GM12878 (cell line): ENCODE data around the gene UHRF1. TPM values are rescaled to one million over a fixed set of nuclear protein-coding genes. Genes with fewer than 3 reads are reported as not detected.

Source experiments
- ATAC-seq: fragments of 200-7000 bp; cut with Tn5 transposase; 3 replicates; pipeline ENCODE4 v1.9.1; 2020; ENCODE audit warnings: mild to moderate bottlenecking, moderate library complexity
- BruUV-seq: library from RNA; stranded (reverse); fragments of 400-500 nt; replicated peaks from 2 replicates; lab custom pipeline; 2021; lab: Mats Ljungman, UMichigan
- CTCF ChIA-PET: fragments of 300-600 bp; sonication (Branson Sonifier 250); formaldehyde crosslinking; extraction: SDS; loops from one replicate; lab custom pipeline; 2021; ENCODE audit warnings: inconsistent platforms; lab: Yijun Ruan, JAX
- POLR2A ChIA-PET: fragments of 350-600 bp; formaldehyde crosslinking; extraction: SDS; loops from one replicate; lab custom pipeline; 2021; ENCODE audit warnings: inconsistent platforms; lab: Charles Lee
- RAD21 ChIA-PET: fragments of 300-600 bp; sonication (Branson Sonifier 250); formaldehyde crosslinking; loops from one replicate; lab custom pipeline; 2023; ENCODE audit warnings: antibody characterized with exemption; ENCODE audit not compliant: unreplicated experiment; lab: Charles Lee
- SMC1A ChIA-PET: fragments of 300-600 bp; sonication (Branson Sonifier 250); formaldehyde crosslinking; loops from one replicate; lab custom pipeline; 2023; ENCODE audit not compliant: unreplicated experiment, uncharacterized antibody; lab: Charles Lee
- DNase-seq: peaks from one replicate; pipeline ENCODE4 v3.0.0-alpha.2; 2011; ENCODE audit warnings: low read depth, low spot score
- FAIRE-seq: peaks from 3 replicates; lab custom pipeline; 2011; peaks lifted over from hg19 to GRCh38; lab: Jason Lieb, UNC
- H2AFZ ChIP-seq: 2 replicates; pipeline ENCODE4 v1.6.0; 2011; ENCODE audit warnings: low read depth, low read length, control low read depth; ENCODE audit not compliant: control insufficient read depth
- H3K27ac ChIP-seq: 2 replicates; pipeline ENCODE4 v1.5.1; 2011; ENCODE audit warnings: control low read depth; ENCODE audit not compliant: control insufficient read depth, insufficient read depth
- H3K27me3 ChIP-seq, 2 experiments: replicated peaks in 1 of 2; 2 replicates each; pipeline versions ENCODE4 v1.6.0 to v1.6.1; 2011; ENCODE audit warnings: low read length in 1 of 2; ENCODE audit not compliant: control insufficient read depth in 2 of 2, insufficient read depth in 2 of 2
- H3K36me3 ChIP-seq, 2 experiments: 2 replicates each; pipeline ENCODE4 v1.5.1; 2011; ENCODE audit warnings: low read length in 1 of 2; ENCODE audit not compliant: control insufficient read depth in 2 of 2, insufficient read depth in 2 of 2
- H3K4me1 ChIP-seq: 2 replicates; pipeline ENCODE4 v1.6.1; 2011; ENCODE audit warnings: mild to moderate bottlenecking, low read length, moderate library complexity, mixed read lengths; ENCODE audit not compliant: control insufficient read depth, insufficient read depth
- H3K4me2 ChIP-seq: 2 replicates; pipeline ENCODE4 v1.6.0; 2011; ENCODE audit warnings: control low read depth; ENCODE audit not compliant: control insufficient read depth, insufficient read depth
- H3K4me3 ChIP-seq: fragments of 200-600 bp; sonication (generic); 2 replicates; pipeline ENCODE4 v1.5.1; 2016
- H3K79me2 ChIP-seq: 2 replicates; pipeline ENCODE4 v1.6.0; 2011; ENCODE audit warnings: low read length; ENCODE audit not compliant: control insufficient read depth, insufficient read depth
- H3K9ac ChIP-seq: 2 replicates; pipeline ENCODE4 v1.8.0; 2011; ENCODE audit warnings: low read length, control low read depth, mixed read lengths; ENCODE audit not compliant: control insufficient read depth, insufficient read depth
- H3K9me3 ChIP-seq: replicated peaks from 3 replicates; pipeline ENCODE4 v1.5.1; 2011; ENCODE audit warnings: mild to moderate bottlenecking, low read length; ENCODE audit not compliant: control insufficient read depth, insufficient read depth
- H4K20me1 ChIP-seq: 2 replicates; pipeline ENCODE4 v1.6.0; 2011; ENCODE audit not compliant: control insufficient read depth, insufficient read depth
- CBFB ChIP-seq: IDR thresholded peaks from 2 replicates; pipeline ENCODE4 v1.6.1; 2016; ENCODE audit warnings: antibody characterized with exemption, low read depth
- E4F1 ChIP-seq: fragments of 450-650 bp; IDR thresholded peaks from 2 replicates; pipeline ENCODE4 v1.6.1; 2018; ENCODE audit warnings: borderline replicate concordance, mild to moderate bottlenecking; ENCODE audit not compliant: partially characterized antibody
- WGBS: methylation state at CpG from one replicate; pipeline ENCODE4 v1.1.6; 2016; ENCODE audit warnings: low lambda C conversion rate; ENCODE audit not compliant: insufficient replicate concordance, insufficient coverage; ENCODE audit errors: missing lambda C conversion rate; 5-methylcytosine and 5-hydroxymethylcytosine counted together
- in situ Hi-C: fragments of 300-500 bp; cut with MboI; formaldehyde crosslinking; loops from 9 replicates; pipeline ENCODE4 v1.14.3; 2018; ENCODE audit warnings: mixed read lengths
- intact Hi-C: fragments of 100-400 bp; cut with micrococcal nuclease; formaldehyde crosslinking; loops from one replicate; pipeline ENCODE4 v1.14.2; 2022; ENCODE audit not compliant: unreplicated experiment
- polyA plus RNA-seq, 11 experiments: library from polyadenylated mRNA; depleted of rRNA in 4 of 11; unstranded in 6 of 11; stranded (reverse) in 5 of 11; fragments of >200 nt; fragmentation: Nextera tagmentation in 4 of 11; fragmentation: Illumina TruSeq in 1 of 11; extraction: Ambion mirVana in 4 of 11; extraction: Trizol in 1 of 11; gene quantifications; 1 replicate in 1 of 11; 2 replicates in 10 of 11; pipeline versions ENCODE4 v1.2.1 to v1.2.3, GENCODE V29; 2011 to 2016; ENCODE audit warnings: inconsistent platforms in 2 of 11, missing spikeins in 2 of 11, low read depth in 1 of 11
- total RNA-seq, 4 experiments: library from RNA; depleted of rRNA in 3 of 4; stranded (reverse); fragments of >200 nt in 3 of 4; fragmentation: Illumina TruSeq in 1 of 4; extraction: Trizol in 1 of 4; gene quantifications; 2 replicates each; pipeline versions ENCODE4 v1.2.1 to v1.2.3, GENCODE V29; 2013 to 2021
- TF ChIP-seq, protein P1 (sequence below): fragments of 450-650 bp; formaldehyde crosslinking; IDR thresholded peaks from 2 replicates; pipeline ENCODE4 v1.5.0; 2022; ENCODE audit warnings: mild to moderate bottlenecking, missing genetic modification characterization

Gene UHRF1
- total and polyA plus RNA-seq, 10 of the 15 experiments (the other 5 are each of a cell fraction or from before 2014, with no cell fraction given), result 13.0 to 109 (median 37.7) TPM

GRCh38 chr19:4902796-4903195 lies 6.5 kb upstream of the UHRF1 start, which contains the start of gene ARRDC5:
Gene ARRDC5, minus strand, starts transcription at chr19:4902896. Its CDS starts 71 bp downstream, at chr19:4902825.
- FAIRE-seq, result no peak
- SMC1A ChIA-PET, result interaction anchor here (2.3 kb wide), 1 partner anchor 9 kb away, joined by 6 read pairs; no protein-coding TSS in a partner anchor
- POLR2A ChIA-PET, result interaction anchor here (1.1 kb wide), 1 partner anchor 35 kb away, joined by 3 read pairs; the partner anchor contains the start of gene PLIN3
- no peak within 1 kb of the TSS for H3K4me2 ChIP-seq
- no peak within 1 kb of the TSS for H3K27ac ChIP-seq
- intact Hi-C loops, result no loop called here
- no TSS peak for BruUV-seq
- H3K27me3 ChIP-seq, result no peaks in the 10 kb centered on the region
- no peak within 1 kb of the TSS for H3K4me3 ChIP-seq
- DNase-seq, result no peak
- no peaks in the 10 kb centered on the region for H3K79me2 ChIP-seq
- H3K36me3 ChIP-seq, result no peaks in the 10 kb centered on the region
- no peak within 1 kb of the TSS for H3K9ac ChIP-seq
- H4K20me1 ChIP-seq, result no peaks in the 10 kb centered on the region
- H2AFZ ChIP-seq, result no peak within 1 kb of the TSS
- CTCF ChIA-PET, result interaction anchor here (1.0 kb wide), 1 partner anchor 8 kb away, joined by 3 read pairs; no protein-coding TSS in a partner anchor
- WGBS, result 65% methylated on average over 7 of the region's 7 CpGs
- no peak for ATAC-seq
- no peak for TF ChIP-seq CBFB
- no peak for TF ChIP-seq E4F1
- TF ChIP-seq, protein P1, sequence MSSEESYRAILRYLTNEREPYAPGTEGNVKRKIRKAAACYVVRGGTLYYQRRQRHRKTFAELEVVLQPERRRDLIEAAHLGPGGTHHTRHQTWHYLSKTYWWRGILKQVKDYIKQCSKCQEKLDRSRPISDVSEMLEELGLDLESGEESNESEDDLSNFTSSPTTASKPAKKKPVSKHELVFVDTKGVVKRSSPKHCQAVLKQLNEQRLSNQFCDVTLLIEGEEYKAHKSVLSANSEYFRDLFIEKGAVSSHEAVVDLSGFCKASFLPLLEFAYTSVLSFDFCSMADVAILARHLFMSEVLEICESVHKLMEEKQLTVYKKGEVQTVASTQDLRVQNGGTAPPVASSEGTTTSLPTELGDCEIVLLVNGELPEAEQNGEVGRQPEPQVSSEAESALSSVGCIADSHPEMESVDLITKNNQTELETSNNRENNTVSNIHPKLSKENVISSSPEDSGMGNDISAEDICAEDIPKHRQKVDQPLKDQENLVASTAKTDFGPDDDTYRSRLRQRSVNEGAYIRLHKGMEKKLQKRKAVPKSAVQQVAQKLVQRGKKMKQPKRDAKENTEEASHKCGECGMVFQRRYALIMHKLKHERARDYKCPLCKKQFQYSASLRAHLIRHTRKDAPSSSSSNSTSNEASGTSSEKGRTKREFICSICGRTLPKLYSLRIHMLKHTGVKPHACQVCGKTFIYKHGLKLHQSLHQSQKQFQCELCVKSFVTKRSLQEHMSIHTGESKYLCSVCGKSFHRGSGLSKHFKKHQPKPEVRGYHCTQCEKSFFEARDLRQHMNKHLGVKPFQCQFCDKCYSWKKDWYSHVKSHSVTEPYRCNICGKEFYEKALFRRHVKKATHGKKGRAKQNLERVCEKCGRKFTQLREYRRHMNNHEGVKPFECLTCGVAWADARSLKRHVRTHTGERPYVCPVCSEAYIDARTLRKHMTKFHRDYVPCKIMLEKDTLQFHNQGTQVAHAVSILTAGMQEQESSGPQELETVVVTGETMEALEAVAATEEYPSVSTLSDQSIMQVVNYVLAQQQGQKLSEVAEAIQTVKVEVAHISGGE (CRISPR knock-in tag), result no peak
- no peaks in the 10 kb centered on the region for H3K4me1 ChIP-seq
- in situ Hi-C loops, result no loop called here
- H3K9me3 ChIP-seq, result no peaks in the 10 kb centered on the region
- RAD21 ChIA-PET, result no interaction called here
